DMS 273 (cell line): ENCODE measurements around the gene SLC15A5.

Source experiments
- DNase-seq: peaks from one replicate; lab custom pipeline; 2025; ENCODE audit not compliant: unreplicated experiment; lab: John Stamatoyannopoulos, UW

SLC15A5 gene

DNA sequence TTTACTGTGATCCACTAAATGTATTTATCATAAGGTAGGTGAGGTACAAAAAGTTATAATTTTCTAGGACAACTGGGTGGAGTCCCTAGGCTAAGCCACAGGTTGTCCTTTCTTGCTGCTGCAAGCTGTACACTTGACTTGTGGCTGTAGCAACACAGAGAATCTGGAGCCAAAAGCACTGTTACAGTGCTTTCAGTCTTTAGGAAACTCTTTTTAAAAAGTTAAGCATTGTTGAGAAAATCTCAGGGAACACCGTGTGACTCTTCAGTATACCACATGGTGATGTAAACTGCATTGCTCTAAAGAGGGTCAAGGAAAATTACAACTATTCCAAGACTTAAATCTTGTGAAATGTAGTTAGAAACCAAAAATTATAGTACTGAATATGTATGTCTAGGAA, 11.4 kb downstream of the SLC15A5 start:
- no peak for DNase-seq

DNA sequence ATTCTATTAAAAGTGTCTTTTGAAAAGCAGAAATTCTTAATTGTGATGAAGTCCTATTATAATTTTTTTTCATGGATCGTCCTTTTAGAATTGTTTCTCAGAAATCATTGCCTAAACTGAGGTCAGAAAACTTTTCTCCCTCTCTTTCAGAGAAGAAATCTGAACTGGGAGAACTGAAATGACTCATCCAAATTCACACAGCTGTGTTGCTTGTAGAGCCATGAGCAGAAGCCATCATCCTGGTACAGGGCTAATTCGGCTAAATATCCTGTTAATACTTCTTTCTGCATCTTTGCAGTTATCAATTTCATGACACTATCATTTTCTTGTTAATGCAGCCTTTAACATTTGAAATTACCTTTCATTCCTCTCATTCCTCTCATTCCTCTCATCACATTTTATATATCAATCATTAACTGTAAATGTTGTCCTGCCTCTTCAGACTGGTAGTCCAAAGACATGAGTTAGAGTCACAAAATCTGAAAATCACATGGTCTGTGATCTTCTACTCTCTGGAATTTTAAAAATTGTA, 15.5 kb downstream of the SLC15A5 start:
- no peak for DNase-seq

DNA sequence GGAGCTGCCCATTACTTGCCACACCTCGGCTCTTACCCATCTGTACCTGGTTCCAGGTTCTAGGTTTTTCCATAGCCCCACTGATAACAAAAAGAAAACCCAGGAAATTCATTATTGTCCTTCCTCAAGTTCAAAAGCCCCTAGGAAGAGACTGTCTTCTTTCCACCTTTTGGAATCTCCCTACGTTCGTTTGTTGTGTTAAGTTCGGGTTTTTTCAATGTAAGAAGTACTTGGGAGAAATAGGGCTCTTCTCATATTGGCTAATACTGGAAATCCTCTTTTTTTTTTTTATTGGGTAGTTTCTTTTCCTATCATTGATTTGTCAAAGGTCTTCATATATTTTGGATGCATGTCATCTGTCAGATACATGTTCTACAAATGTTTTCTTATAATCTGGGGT, 17.3 kb downstream of the SLC15A5 start:
- no peak for DNase-seq

DNA sequence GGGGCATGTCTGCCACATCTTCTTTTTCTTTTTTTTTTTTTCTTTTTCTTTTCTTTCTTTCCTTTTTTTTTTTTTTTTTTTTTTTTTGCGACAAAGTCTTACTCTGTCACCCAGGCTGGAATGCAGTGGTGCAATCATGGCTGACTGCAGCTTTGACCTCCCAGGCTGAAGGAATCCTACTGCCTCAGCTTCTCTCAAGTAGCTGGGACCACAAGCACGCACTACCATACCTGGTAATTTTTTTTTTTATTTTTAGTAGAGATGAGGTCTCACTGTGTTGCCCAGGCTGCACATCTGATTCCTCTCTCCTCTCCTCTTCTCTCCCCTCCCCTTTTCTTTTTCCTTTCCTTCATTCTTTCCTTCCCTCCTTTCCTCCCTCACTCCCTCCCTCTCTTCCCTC, 18.5 kb downstream of the SLC15A5 start:
- DNase-seq, result no peak

DNA sequence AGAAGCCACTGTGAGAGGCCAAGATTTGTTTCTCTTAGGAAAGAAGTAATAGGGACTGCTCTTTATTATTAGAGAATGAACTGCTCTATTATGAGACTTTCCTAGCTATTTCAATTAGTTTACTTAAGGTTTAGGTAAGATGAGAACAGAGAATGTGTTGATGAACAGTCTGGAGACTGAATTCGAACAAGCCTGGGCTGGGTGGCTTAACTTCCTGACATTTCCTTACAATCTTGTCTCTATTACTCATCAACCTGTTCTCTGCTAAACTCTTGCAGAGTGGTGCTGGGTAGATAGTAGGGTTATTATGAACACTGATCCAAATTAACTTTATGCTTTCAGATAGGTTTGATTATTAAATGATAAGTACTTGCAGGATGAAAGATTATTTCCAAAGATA, 31.2 kb downstream of the SLC15A5 start:
- DNase-seq, result no peak

DNA sequence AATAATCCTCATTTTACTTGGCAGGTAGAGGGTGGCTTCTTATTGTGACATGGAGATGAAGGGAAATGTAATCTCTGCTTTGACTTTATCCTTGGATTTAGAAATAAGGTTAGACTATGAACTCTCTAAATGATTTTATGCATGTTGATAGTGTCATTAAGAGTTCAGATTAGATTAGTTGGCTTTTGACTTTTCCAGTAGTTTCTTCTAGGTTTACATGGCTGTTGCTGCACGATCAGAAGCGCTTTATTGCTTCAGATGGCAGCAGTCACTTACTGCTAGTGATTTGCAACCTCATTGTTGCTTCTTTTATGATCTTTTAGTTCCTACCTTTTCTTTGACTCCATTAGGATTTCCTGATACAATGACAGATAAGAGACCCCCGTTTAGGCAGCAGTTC, 32.3 kb downstream of the SLC15A5 start:
- DNase-seq, result no peak

DNA sequence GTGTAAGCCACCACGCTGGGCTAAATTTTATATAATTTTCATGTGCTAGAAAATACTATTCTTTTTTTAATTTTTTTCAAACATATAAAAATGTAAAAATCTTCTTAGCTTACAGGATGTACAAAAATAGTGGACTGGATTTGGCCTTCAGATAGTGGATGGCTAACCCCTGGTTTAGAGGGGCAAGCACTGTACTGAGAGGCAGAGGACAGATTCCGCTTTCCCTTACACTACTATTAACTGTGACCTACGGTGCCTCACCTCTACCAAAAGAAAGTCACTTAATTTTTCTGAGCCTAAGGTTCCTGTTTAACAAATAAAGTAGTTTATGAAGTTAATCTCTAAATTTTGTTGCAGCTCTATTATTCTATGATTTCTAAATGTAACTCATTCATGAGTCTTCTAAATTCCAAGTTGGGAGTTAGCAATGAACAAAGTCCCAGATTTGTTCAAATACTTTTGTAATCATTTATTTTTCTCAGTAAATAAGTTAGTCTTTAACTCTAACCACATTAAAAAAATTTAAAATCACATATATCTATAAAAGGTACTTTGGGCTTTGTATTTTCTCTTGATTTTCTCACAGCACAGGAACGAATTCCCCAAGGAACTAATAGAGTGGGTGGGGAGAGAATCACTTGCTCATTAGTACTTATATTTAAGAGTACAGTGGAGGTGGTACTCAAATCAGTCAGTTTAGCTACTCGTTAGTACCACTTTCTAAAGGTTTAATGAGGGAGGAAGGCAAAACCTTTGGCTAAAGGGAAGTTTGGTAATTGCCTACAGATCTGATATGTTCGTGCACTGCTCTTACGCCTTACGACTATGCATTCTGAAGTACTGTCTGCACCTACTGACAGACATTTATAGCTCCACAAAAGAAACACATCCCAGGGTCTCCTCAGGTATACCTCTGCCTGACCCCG, 33.7 kb downstream of the SLC15A5 start:
- DNase-seq, result no peak

DNA sequence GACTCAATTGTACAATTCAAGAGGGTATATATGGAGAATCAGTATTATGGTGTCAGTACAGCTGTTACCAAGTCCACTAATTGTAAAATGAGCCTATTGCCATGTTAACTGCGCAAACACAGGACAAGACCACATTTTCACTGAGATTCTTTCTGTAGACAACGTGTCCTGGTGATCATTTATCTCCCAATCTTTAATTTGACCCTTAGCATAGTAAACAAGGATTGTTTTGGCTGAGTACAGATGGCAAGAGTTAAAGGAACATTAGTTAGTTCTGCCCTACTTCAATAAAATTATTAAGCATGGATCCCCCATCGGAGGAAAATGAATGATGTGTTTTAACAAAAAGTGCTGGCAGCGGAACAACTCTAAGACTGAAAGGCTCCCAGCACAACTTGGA, 36.1 kb downstream of the SLC15A5 start:
- no peak for DNase-seq

DNA sequence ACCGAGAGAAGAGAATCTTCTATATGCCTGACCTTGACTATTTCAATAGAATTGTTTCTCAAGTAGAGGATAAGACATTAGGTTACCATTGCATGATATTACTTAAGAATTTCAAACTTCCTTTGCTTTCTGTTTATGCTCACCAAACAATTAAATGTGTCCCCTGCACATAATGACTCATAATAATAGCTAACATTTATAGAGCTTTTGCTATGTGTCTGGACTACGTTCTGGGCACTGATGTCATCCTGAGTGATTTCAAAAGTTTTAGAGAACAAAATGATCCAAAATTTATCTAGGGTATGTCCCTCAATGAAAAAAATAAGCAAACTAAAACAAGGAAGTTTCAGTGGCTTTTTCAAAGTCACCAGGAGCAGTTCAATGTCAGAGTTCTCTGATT, 38.8 kb downstream of the SLC15A5 start:
- no peak for DNase-seq

DNA sequence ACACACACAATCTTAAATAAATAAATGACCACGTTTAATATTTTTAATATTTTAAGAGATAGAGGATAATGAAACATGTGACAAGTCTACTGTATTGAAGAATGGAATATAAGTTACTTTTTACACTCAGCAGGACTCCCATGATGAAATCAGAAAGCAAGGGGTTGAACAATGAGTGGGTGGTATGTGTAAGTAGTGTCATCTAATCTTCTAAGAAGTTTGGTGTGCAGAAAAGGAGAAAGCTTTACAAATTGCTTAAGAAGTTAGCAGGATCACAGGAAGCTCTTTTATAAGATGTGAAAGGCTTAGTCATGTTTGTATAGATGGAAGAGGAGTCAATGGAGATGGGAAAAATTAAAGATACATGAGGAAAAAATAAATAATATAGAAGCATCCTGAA, 47.8 kb downstream of the SLC15A5 start:
- no peak for DNase-seq

DNA sequence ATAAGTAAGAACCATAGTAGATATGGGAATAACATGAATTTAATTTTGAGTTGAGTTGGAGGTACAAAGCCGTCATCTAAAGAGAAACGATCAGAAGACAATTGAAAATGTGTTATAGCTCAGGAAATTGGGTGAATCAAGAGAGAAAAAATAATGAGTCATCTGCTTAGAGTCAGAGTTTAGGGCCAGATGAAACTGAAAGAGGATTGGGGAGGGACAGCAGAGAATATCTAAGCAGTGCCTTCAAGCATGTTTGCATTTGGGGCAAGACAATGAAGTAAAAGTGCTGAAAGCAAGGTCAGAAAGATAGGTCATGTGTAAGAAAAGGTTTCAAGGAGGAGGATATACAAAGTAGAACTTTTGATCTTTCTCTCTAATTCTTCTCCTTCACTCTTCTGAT, 49.4 kb downstream of the SLC15A5 start:
- no peak for DNase-seq

DNA sequence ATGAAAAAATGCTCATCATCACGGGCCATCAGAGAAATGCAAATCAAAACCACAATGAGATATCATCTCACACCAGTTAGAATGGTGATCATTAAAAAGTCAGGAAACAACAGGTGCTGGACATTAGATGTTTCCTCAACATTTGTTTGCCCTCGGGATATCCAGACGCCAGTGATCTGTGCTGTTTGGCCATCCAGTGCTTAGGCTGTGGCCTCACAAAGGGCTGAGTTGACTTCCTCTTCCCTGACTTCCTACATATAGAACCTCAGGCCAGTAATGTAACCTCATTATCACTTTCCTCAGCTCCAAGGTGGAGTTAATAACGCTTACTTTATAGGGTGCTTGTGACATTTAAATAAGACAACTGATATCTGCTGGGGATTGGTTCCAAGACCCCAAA, 51.8 kb downstream of the SLC15A5 start:
- no peak for DNase-seq

DNA sequence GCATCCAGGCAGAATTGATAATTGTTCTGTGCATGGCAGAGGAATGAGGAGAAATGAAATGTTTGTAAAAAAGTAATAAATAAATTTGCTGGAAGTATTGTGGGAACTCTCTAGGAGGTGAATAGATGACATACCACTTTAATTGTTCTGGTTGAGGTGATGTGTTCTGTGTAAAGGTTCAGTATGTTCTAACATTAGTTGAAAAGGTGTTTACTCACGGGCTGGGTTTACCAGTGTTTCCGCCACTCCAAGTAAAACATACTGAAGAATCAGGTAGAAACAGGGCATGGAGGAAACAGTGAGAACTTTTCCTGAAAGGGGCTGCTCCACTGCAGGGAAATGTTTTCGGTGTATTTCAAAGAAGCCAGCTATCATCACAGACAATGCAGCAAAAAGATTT, 53.3 kb downstream of the SLC15A5 start:
- DNase-seq, result no peak

DNA sequence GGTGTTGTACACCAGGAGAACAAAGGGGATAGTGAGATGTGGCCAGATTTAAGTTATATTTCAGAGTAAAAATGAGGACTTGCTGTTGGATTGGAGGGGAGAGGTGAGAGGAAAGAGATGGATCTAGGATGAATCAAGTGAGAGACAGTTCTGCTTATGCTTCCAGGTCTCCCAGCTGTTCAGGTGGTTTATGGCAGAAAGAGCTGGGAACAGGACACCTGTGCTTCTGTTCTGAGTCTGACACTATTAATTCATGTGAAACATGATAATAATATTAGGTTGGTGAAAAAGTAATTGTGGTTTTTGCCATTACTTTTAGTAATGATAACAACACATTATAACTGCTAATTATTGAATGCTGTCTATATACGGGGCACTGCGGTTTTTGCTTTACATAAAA, 55.7 kb downstream of the SLC15A5 start:
- DNase-seq, result no peak

DNA sequence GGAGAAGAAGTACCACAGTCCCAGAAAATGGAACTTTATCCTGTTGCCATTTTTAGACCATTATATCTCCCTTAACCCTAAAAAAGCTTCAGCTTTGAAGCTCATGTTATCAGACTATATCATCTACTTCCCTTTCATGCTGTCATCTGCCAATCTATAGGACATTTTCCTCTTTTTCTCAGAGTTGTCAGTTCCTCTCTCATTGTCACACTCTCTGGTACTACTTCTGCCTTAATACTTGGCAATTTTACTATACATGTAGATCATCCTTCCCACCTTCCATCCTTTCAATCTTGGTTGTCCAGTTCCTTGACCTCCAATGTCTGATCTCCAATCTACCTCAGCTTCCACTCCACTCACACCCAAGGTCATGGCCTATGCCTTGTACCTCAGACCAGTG, 57.4 kb downstream of the SLC15A5 start:
- DNase-seq, result no peak

DNA sequence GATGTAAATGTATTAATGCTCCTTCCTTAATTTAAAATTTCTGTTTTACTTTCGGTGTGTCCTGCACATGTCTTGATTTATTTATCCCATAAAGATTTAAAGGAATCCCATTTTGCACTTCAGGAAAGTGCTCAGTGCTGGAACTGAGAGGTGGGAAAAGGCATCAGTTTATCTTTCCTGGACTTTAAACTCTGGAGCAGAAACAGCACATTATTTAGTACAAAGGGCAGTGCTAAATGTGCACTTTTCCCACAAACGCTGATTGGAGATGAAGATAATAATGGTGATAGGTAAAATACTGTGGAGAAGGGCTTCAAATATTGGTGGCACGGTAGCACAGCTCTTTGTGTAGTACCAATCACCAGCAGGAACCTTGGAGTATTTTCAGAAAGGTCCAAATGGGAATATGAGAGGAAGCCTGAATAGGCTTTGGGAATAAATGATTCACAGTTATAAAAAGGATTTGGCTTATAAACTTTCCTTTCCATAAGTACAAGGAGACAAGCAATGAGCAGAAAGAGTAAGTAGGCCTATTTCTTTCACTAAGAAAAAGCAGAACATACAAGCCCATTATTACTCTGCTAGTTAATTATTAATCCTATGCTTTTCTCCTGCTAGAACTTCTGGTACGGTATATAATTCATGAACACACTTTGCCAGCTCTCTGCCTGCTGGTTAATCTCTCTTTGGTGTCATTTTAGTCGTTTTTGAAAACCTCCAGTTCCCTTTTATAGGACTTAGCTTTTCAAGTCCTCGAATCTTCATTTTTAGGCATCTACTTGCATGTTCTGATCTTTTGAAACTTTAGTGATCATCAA, 58.3 kb downstream of the SLC15A5 start:
- no peak for DNase-seq

DNA sequence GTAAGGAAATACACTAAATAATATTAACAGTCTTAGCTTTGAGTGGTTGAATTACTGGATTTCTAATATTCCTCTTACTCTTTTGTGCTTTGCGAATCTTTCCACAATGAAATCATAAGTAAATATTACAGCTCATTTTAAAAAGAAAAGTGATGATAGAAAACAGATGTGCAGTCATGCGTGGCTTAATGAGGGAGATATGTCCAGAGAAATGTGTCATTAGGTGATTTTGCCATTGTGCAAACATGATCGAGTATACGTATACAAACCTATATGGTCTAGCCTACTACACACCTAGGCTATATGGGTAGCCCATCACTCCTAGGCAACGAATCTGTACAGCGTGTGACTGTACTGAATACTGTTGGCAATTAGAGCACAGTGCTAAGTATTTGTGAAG, 59.3 kb downstream of the SLC15A5 start:
- no peak for DNase-seq

DNA sequence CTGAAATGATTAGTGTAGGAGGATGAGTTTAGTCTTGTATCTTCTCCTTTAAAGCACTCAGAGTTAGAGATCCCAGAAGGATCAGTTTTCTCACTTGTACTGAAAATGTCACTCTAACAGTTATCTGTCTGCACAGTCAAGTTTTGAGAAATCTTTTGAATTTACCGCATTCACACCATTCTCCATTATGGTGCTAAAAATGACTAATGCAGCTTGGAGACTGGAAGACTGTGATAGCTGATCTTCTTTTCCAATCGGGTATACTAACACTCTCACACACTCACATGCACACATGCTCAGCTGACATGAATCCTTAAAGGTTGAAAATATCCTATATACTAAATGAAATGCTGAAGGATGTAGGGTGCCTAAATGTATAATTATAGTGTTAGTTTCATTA, 65.8 kb downstream of the SLC15A5 start:
- DNase-seq, result no peak

DNA sequence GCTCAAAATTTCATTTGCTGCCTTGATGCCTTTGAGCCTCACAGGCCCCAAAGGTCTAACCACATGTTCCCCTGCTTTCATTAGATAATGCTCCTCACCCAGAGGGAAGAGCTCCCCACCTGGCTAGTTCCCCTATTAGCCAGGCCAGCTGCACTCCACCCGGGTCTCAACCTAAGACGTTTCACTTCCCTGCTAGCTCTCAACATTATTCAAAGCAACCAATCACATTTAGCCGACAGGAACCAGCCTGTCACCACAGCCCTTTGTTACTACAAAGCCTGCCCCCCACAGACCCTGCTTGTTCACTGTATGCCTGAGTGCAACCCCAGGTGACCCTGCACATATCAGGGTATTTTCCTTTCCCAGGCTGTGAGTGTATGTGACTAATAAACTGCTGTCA, 78.6 kb downstream of the SLC15A5 start:
- DNase-seq, result no peak

DNA sequence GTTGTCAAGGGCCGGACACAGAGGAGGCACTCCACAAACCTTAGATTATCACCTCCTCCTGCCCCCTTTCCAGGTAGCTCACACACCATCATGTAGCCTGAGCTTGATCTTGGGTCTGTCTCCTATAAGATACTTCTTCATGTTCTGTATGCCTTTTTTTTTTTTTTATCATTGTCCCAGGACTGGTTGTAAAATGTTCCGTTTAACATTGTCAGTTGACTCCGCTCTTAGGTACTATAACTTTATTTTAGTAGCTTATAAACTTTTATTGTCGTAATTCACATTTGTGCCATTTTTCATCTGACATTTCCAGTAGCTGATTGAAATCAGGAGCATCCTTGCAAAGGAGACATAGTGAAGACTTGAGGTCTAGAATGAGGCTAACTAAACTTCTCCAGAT, 79.9 kb downstream of the SLC15A5 start:
- no peak for DNase-seq

DNA sequence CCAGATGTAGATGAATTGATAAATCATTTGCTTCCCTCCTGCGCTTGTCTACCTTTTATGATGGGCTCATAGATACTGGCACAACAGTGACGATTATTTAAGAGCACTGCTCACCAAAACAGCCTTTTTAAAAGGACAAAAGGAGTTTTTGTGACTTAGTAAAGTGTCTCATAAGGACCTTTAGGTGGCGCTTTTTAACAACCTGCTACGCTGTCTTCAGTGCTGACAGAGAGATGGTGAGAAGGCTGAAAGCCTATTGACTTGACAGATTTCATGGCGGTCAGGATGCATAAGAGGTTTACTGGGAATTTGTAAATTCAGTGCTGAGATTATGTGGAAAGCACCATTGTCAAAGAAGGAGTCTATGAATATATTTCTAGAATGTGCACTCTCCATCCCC, 87.6 kb downstream of the SLC15A5 start:
- peak; percentile 65 for DNase-seq

DNA sequence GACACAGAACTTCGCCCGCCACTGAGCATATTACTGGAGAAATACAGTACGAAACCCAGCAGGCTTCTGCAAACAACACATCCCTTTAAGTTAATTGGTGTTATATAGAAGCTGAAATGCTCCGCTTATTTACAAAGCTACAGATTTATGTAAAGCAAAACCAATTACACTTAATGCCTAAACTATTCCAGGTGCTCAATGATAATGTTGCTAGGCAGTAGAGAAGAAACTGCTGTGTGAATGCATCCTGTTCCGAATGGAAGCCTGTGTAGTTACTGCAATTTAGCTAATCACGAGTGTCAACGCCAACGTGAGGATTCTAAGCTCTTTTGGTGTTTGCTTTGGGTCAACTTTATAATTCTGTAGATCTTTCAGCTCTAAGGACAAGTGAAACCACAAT, 89.8 kb downstream of the SLC15A5 start:
- no peak for DNase-seq
